ENCODE measurements around the gene EXOSC7. TPM values are rescaled to one million over a fixed set of nuclear protein-coding genes. Genes with fewer than 3 reads are reported as not detected.

EXOSC7 gene
- total RNA-seq, 4 donors from 2014 or later: 57.4 to 80.3 (median 60.9) TPM

DNA sequence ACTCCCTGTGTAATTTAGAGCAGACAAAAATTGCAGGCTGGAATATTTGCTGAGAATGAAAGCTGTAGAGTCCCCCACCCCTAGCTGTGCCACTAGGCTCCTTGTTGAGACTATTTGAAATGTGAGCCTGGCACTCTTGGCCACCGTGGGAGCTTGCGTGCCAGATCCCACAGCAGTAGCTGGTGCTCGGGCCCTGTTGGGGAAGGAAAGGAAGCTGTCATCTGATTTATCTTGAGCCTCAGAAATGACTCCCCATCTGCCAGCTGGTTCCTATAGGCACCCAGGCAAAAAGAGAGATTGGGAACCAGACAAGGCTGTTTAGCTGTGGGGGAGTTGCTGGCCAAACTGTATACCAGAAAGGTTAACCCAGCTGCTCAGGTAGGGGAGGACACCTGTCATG, 26.7 kb downstream of the EXOSC7 start:
- Histone ChIP-seq H3K27ac (peak overlapping the region; percentile 64 to 89 (median 76)), H3K27me3 (no peaks in the 10 kb centered on the region), H3K4me1 (peaks cover 25 to 46% of the 10 kb centered on the region in 2 donors), H3K36me3 (peaks cover 0 to 34% of the 10 kb centered on the region in 2 donors), H3K9me3 (no peaks in the 10 kb centered on the region), H3K4me3 (no peak overlapping the region)
- TF ChIP-seq, protein P1, sequence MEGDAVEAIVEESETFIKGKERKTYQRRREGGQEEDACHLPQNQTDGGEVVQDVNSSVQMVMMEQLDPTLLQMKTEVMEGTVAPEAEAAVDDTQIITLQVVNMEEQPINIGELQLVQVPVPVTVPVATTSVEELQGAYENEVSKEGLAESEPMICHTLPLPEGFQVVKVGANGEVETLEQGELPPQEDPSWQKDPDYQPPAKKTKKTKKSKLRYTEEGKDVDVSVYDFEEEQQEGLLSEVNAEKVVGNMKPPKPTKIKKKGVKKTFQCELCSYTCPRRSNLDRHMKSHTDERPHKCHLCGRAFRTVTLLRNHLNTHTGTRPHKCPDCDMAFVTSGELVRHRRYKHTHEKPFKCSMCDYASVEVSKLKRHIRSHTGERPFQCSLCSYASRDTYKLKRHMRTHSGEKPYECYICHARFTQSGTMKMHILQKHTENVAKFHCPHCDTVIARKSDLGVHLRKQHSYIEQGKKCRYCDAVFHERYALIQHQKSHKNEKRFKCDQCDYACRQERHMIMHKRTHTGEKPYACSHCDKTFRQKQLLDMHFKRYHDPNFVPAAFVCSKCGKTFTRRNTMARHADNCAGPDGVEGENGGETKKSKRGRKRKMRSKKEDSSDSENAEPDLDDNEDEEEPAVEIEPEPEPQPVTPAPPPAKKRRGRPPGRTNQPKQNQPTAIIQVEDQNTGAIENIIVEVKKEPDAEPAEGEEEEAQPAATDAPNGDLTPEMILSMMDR (IDR thresholded peaks at IDR 0.05 in 4 of 5, conservative IDR thresholded peaks at IDR 0.05 in 1 of 5): no peak
- no peak for TF ChIP-seq POLR2A (IDR thresholded peaks at IDR 0.05)
- intact Hi-C loops (cut with DNase I; ENCODE audit: low total_unique reads) (no loop called here), in situ Hi-C loops (cut with MboI; ENCODE audit: low sequenced_read_pairs in 4 of 4) (no loop called here)
- ATAC-seq (peak; percentile 53 to 60), DNase-seq (peak in 1 of 2 donors; percentile 59)

DNA sequence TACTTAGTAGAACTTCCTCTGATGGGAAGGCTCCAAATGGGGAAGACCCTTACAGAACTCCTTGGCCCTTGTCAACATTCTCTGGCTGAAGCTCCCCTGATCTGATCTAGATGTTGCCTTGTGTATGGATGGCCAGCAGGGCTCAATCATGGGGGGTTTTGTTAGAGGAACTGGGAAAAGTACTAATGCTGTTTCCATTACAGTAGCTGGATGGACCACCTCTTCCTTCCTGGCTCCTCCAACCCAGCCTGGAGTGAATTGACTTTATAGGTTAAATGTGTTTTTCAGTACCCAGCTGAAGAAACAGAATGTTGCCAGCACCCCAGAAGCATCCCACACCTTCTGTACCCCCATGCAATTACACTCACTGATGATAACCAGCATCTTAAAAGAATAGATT, 27.4 kb downstream of the EXOSC7 start:
- peak overlapping the region; percentile 64 to 89 (median 76) for H3K27ac ChIP-seq
- TF ChIP-seq, protein P1 (IDR thresholded peaks at IDR 0.05 in 4 of 5, conservative IDR thresholded peaks at IDR 0.05 in 1 of 5): no peak
- TF ChIP-seq POLR2A (IDR thresholded peaks at IDR 0.05): no peak
- H3K36me3 ChIP-seq: peaks cover 0 to 33% of the 10 kb centered on the region in 2 donors
- in situ Hi-C loops (cut with MboI; ENCODE audit: low sequenced_read_pairs in 4 of 4) (no loop called here), intact Hi-C loops (cut with DNase I; ENCODE audit: low total_unique reads) (no loop called here)
- H3K4me3 ChIP-seq: no peak overlapping the region
- H3K27me3 ChIP-seq: no peaks in the 10 kb centered on the region
- no peak for DNase-seq
- H3K4me1 ChIP-seq: peaks cover 30 to 50% of the 10 kb centered on the region in 2 donors
- no peaks in the 10 kb centered on the region for H3K9me3 ChIP-seq
- no peak for ATAC-seq

DNA sequence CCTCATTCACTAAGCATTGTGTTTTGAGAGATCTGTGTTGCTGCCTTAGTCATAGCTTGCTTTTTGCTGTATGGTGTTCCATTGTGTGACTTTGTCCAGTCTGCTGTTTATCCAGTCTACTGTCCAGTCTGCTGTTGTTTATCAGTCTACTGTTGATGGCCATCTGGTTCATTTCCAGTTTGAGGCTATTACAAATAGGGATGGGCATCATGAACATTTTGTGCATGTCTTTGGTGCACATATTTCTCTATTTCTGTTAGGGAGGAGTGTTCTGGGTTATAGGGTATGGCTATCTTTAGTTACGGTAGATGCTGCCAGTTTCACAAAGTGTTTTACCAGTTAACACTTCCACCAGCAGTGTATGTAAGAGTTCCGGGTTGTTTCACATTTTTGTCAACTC, 27.8 kb downstream of the EXOSC7 start:
- in situ Hi-C loops (cut with MboI; ENCODE audit: low sequenced_read_pairs in 4 of 4): no loop called here
- H3K4me1 ChIP-seq: peaks cover 35 to 54% of the 10 kb centered on the region in 2 donors
- peak overlapping the region; percentile 64 to 89 (median 76) for H3K27ac ChIP-seq
- ATAC-seq (peak; percentile 23 to 86), DNase-seq (no peak)
- H3K4me3 ChIP-seq: no peak overlapping the region
- H3K27me3 ChIP-seq: no peaks in the 10 kb centered on the region
- no peak for TF ChIP-seq POLR2A (IDR thresholded peaks at IDR 0.05)
- TF ChIP-seq, protein P1 (IDR thresholded peaks at IDR 0.05 in 4 of 5, conservative IDR thresholded peaks at IDR 0.05 in 1 of 5): no peak
- peaks cover 0 to 30% of the 10 kb centered on the region in 2 donors for H3K36me3 ChIP-seq
- H3K9me3 ChIP-seq: no peaks in the 10 kb centered on the region
- intact Hi-C loops (cut with DNase I; ENCODE audit: low total_unique reads): no loop called here

DNA sequence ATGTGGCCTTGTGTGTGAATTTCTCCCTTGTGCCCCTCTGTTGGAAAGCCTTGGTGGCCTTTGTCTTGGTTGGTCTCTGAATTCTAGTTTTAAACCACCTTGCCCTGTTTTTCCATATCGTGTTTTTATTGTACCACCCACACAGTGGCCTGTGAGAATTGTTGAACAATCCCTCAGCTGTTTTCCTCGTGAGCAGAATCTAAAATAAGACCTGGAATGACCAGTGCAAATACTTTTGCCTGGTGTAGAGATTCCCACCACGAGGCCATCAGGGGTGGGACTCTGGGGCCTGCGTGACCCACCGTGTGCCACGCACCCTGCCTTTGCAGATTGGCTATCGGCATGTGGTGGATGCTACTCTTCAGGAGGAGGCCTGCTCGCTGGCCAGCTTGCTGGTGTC, 31.0 kb downstream of the EXOSC7 start:
- intact Hi-C loops (cut with DNase I; ENCODE audit: low total_unique reads): no loop called here
- Histone ChIP-seq H3K4me3 (no peak overlapping the region), H3K36me3 (peaks cover 0 to 10% of the 10 kb centered on the region in 2 donors), H3K4me1 (peaks cover 56 to 70% of the 10 kb centered on the region in 2 donors), H3K27ac (peak overlapping the region; percentile 76 to 89 (median 78)), H3K27me3 (no peaks in the 10 kb centered on the region), H3K9me3 (no peaks in the 10 kb centered on the region)
- TF ChIP-seq POLR2A (IDR thresholded peaks at IDR 0.05): no peak
- TF ChIP-seq, protein P1 (IDR thresholded peaks at IDR 0.05 in 4 of 5, conservative IDR thresholded peaks at IDR 0.05 in 1 of 5): no peak
- in situ Hi-C loops (cut with MboI; ENCODE audit: low sequenced_read_pairs in 4 of 4): no loop called here
- DNase-seq: no peak
- peak; percentile 12 to 19 for ATAC-seq

DNA sequence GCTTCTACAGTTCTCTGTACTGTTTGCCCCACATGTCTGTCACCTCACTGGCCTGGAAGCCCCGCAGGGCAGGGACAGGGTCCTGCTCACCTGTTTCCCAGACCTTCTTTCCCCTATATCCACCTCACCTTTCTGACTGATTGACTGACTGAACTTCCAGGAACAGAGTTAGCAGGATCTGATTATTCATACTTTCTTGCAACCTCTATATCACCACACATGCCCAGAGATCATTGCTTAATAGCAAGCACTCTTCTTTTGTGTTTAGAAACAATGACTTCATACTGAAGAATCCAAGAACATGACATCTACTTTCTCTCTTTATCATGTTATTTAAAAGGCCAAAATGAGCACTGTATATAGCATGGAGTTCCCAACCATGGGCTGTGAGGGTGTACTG, 32.1 kb downstream of the EXOSC7 start:
- in situ Hi-C loops (cut with MboI; ENCODE audit: low sequenced_read_pairs in 4 of 4): no loop called here
- Histone ChIP-seq H3K4me1 (peaks cover 58 to 70% of the 10 kb centered on the region in 2 donors), H3K4me3 (no peak overlapping the region), H3K9me3 (no peaks in the 10 kb centered on the region), H3K27ac (peak overlapping the region; percentile 76 to 89 (median 78)), H3K27me3 (no peaks in the 10 kb centered on the region), H3K36me3 (peaks cover 0 to 10% of the 10 kb centered on the region in 2 donors)
- TF ChIP-seq, protein P1 (IDR thresholded peaks at IDR 0.05 in 4 of 5, conservative IDR thresholded peaks at IDR 0.05 in 1 of 5): no peak
- TF ChIP-seq POLR2A (IDR thresholded peaks at IDR 0.05): peak in 1 of 2 donors; percentile 12
- intact Hi-C loops (cut with DNase I; ENCODE audit: low total_unique reads): no loop called here
- DNase-seq: no peak
- peak; percentile 17 to 41 for ATAC-seq
